HG02970 (cell line): ENCODE data around the gene EPAS1.

Source experiments
- ATAC-seq: cut with Tn5 transposase; IDR thresholded peaks from one replicate; pipeline ENCODE4 v1.9.1; 2021; ENCODE audit warnings: mild to moderate bottlenecking, moderate library complexity, moderate number of reproducible peaks; ENCODE audit not compliant: unreplicated experiment, low FRiP score

Gene EPAS1

GRCh38 chr2:46296840-46297545 lies at the start of gene EPAS1:
Gene EPAS1, plus strand, starts transcription at chr2:46297407. Its CDS starts 505 bp downstream, at chr2:46297912.
- peak; percentile 74 for ATAC-seq

GRCh38 chr2:46248171-46248570 lies 49.0 kb upstream of the EPAS1 start:
- ATAC-seq, result no peak

GRCh38 chr2:46249654-46250053 lies 47.6 kb upstream of the EPAS1 start:
- ATAC-seq, result no peak

- no peak for ATAC-seq
Observed at GRCh38 chr2:46252891-46253659, 44.1 kb upstream of the EPAS1 start.

- no peak for ATAC-seq
Observed at GRCh38 chr2:46254474-46254873, 42.7 kb upstream of the EPAS1 start.

- ATAC-seq, result no peak
Observed at GRCh38 chr2:46256563-46257142, 40.6 kb upstream of the EPAS1 start.

- ATAC-seq, result no peak
Observed at GRCh38 chr2:46257476-46257875, 39.7 kb upstream of the EPAS1 start.

- no peak for ATAC-seq
Observed at GRCh38 chr2:46257980-46258379, 39.2 kb upstream of the EPAS1 start.

GRCh38 chr2:46258937-46259776 lies 38.0 kb upstream of the EPAS1 start:
- no peak for ATAC-seq

GRCh38 chr2:46259777-46260168 lies 37.4 kb upstream of the EPAS1 start:
- no peak for ATAC-seq

- ATAC-seq, result no peak
Observed at GRCh38 chr2:46260305-46260704, 36.9 kb upstream of the EPAS1 start.

- no peak for ATAC-seq
Observed at GRCh38 chr2:46262248-46262938, 34.8 kb upstream of the EPAS1 start.

GRCh38 chr2:46263347-46263746 lies 33.9 kb upstream of the EPAS1 start:
- ATAC-seq, result no peak

GRCh38 chr2:46264447-46264846 lies 32.8 kb upstream of the EPAS1 start:
- no peak for ATAC-seq

- ATAC-seq, result no peak
Observed at GRCh38 chr2:46266134-46266533, 31.1 kb upstream of the EPAS1 start.

GRCh38 chr2:46267616-46268015 lies 29.6 kb upstream of the EPAS1 start:
- no peak for ATAC-seq

- no peak for ATAC-seq
Observed at GRCh38 chr2:46268196-46268595, 29.0 kb upstream of the EPAS1 start.

GRCh38 chr2:46269001-46269400 lies 28.2 kb upstream of the EPAS1 start:
- ATAC-seq, result no peak

- ATAC-seq, result no peak
Observed at GRCh38 chr2:46269544-46270273, 27.5 kb upstream of the EPAS1 start.
